Measurements from ENCODE around the gene TRPM2.

TRPM2 gene

GRCh38 chr21:44456214-44456914, 102.9 kb downstream of the TRPM2 start:
- TF ChIP-seq CTCF (IDR thresholded peaks at IDR 0.05): no peak

GRCh38 chr21:44456915-44457736, 103.7 kb downstream of the TRPM2 start:
- no peak for TF ChIP-seq CTCF (IDR thresholded peaks at IDR 0.05)

- TF ChIP-seq CTCF (IDR thresholded peaks at IDR 0.05): no peak
These were observed 105.7 kb downstream of the TRPM2 start for GRCh38 chr21:44458971-44459711.

- no peak for TF ChIP-seq CTCF (IDR thresholded peaks at IDR 0.05)
These were observed 106.5 kb downstream of the TRPM2 start for GRCh38 chr21:44459712-44460440.

GRCh38 chr21:44460441-44460755, 107.0 kb downstream of the TRPM2 start:
- TF ChIP-seq CTCF (IDR thresholded peaks at IDR 0.05): no peak

- TF ChIP-seq CTCF (IDR thresholded peaks at IDR 0.05): no peak
These were observed 107.6 kb downstream of the TRPM2 start for GRCh38 chr21:44461005-44461404.

GRCh38 chr21:44461464-44462001, 108.1 kb downstream of the TRPM2 start:
- no peak for TF ChIP-seq CTCF (IDR thresholded peaks at IDR 0.05)
